ENCODE results near the gene RNF7. TPM values are rescaled to one million over a fixed set of nuclear protein-coding genes. Genes with fewer than 3 reads are reported as not detected.

RNF7 gene
- total and polyA plus RNA-seq, 9 of the 15 experiments (the other 6 are each of a cell fraction or from before 2014, with no cell fraction given), result 38.8 to 133 (median 80.5) TPM

- peak overlapping the region; percentile 5; the same call in 1 of the 2 replicates for H3K4me2 ChIP-seq (ENCODE audit: insufficient read depth, low read length)
- intact Hi-C loops (cut with micrococcal nuclease), result no loop called here
- TF ChIP-seq ZFX (CRISPR knock-in tag; IDR thresholded peaks at IDR 0.05) (no peak), NCOA1 (IDR thresholded peaks at IDR 0.05; ENCODE audit: low read depth) (no peak), SETDB1 (IDR thresholded peaks at IDR 0.05; ENCODE audit: low read length) (no peak), ZNF232 (CRISPR knock-in tag; IDR thresholded peaks at IDR 0.05) (no peak), ZNF766 (CRISPR knock-in tag; conservative IDR thresholded peaks at IDR 0.05) (no peak), MEIS2 (IDR thresholded peaks at IDR 0.05; ENCODE audit: partially characterized antibody) (no peak), ZNF263 (CRISPR knock-in tag; IDR thresholded peaks at IDR 0.05; ENCODE audit: borderline replicate concordance) (no peak), ZNF780A (CRISPR knock-in tag; IDR thresholded peaks at IDR 0.05) (no peak)
- TF ChIP-seq, protein P1, sequence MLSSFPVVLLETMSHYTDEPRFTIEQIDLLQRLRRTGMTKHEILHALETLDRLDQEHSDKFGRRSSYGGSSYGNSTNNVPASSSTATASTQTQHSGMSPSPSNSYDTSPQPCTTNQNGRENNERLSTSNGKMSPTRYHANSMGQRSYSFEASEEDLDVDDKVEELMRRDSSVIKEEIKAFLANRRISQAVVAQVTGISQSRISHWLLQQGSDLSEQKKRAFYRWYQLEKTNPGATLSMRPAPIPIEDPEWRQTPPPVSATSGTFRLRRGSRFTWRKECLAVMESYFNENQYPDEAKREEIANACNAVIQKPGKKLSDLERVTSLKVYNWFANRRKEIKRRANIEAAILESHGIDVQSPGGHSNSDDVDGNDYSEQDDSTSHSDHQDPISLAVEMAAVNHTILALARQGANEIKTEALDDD (IDR thresholded peaks at IDR 0.05), result no peak
- TF ChIP-seq, protein P2, sequence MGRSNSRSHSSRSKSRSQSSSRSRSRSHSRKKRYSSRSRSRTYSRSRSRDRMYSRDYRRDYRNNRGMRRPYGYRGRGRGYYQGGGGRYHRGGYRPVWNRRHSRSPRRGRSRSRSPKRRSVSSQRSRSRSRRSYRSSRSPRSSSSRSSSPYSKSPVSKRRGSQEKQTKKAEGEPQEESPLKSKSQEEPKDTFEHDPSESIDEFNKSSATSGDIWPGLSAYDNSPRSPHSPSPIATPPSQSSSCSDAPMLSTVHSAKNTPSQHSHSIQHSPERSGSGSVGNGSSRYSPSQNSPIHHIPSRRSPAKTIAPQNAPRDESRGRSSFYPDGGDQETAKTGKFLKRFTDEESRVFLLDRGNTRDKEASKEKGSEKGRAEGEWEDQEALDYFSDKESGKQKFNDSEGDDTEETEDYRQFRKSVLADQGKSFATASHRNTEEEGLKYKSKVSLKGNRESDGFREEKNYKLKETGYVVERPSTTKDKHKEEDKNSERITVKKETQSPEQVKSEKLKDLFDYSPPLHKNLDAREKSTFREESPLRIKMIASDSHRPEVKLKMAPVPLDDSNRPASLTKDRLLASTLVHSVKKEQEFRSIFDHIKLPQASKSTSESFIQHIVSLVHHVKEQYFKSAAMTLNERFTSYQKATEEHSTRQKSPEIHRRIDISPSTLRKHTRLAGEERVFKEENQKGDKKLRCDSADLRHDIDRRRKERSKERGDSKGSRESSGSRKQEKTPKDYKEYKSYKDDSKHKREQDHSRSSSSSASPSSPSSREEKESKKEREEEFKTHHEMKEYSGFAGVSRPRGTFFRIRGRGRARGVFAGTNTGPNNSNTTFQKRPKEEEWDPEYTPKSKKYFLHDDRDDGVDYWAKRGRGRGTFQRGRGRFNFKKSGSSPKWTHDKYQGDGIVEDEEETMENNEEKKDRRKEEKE (IDR thresholded peaks at IDR 0.05; ENCODE audit: borderline replicate concordance in 1 of 2, control insufficient read depth in 1 of 2, low read depth in 2 of 2, low read length in 1 of 2), result no peak
- TF ChIP-seq, protein P3, sequence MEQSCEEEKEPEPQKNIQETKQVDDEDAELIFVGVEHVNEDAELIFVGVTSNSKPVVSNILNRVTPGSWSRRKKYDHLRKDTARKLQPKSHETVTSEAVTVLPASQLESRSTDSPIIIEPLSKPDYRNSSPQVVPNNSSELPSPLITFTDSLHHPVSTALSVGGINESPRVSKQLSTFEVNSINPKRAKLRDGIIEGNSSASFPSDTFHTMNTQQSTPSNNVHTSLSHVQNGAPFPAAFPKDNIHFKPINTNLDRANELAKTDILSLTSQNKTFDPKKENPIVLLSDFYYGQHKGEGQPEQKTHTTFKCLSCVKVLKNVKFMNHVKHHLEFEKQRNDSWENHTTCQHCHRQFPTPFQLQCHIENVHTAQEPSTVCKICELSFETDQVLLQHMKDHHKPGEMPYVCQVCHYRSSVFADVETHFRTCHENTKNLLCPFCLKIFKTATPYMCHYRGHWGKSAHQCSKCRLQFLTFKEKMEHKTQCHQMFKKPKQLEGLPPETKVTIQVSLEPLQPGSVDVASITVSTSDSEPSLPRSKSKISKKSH (CRISPR knock-in tag; IDR thresholded peaks at IDR 0.05), result no peak
Measured at GRCh38 chr3:141795741-141796080, 57.6 kb downstream of the RNF7 start.

More at GRCh38 chr3:141795741-141796080, 57.6 kb downstream of the RNF7 start:
- FAIRE-seq (no peak), DNase-seq (ENCODE audit: extremely low read depth in 1 of 4, low spot score in 3 of 4) (no peak), ATAC-seq (peak; percentile 9; the same call in 1 of the 3 replicates)
- in situ Hi-C loops (cut with MboI), result no loop called here
- H4K20me1 ChIP-seq (replicated peaks; ENCODE audit: control insufficient read depth, insufficient read depth, low read length), result no peaks in the 10 kb centered on the region
- H3K4me3 ChIP-seq, result no peak overlapping the region
- H3K9me1 ChIP-seq (ENCODE audit: control insufficient read depth, insufficient read depth, low read length), result no peaks in the 10 kb centered on the region
- POLR2A ChIA-PET, result interaction anchor here (0.8 kb wide), 1 partner anchor 26 kb away, joined by 3 read pairs; no protein-coding TSS in a partner anchor
- no peaks in the 10 kb centered on the region for H3K79me2 ChIP-seq (ENCODE audit: control insufficient read depth, insufficient read depth, low read length)
- no peak overlapping the region for H3K27ac ChIP-seq (ENCODE audit: extremely low read depth, low read depth, low read length)
- peaks cover 2% of the 10 kb centered on the region; the same call in 1 of the 2 replicates for H3K9me3 ChIP-seq (replicated peaks; ENCODE audit: control insufficient read depth, insufficient read depth, low read depth, low read length)
- H3K27me3 ChIP-seq (ENCODE audit: control insufficient read depth in 2 of 2, insufficient read depth in 2 of 2, low read length in 2 of 2), result no peaks in the 10 kb centered on the region
- peak overlapping the region; percentile 53 for H2AFZ ChIP-seq (ENCODE audit: low read depth, low read length)
- H3K9ac ChIP-seq (ENCODE audit: insufficient read depth in 1 of 2, low read depth in 2 of 2, low read length in 2 of 2), result no peak overlapping the region; a peak in 1 of 4 replicates
- no TSS peak for BruUV-seq (replicated peaks)
- H3K4me1 ChIP-seq (replicated peaks in 1 of 2; ENCODE audit: control insufficient read depth in 2 of 2, insufficient read depth in 2 of 2, low read length in 2 of 2), result peaks cover 8 to 20% of the 10 kb centered on the region in 2 experiments; a peak in 4 of 5 replicates
- WGBS (ENCODE audit: insufficient coverage, low coverage, missing lambda C conversion rate), result 49% methylated on average over 5 of the region's 5 CpGs
- no peaks in the 10 kb centered on the region for H3K36me3 ChIP-seq (ENCODE audit: control insufficient read depth, insufficient read depth, low read length)
- CTCF ChIA-PET (ENCODE audit: low intra/inter-chr PET ratio), result no interaction called here

Data from K562 (cell line).